Stomach (tissue), 4 donors: ENCODE data around the gene ANKRD23.

Experiments used
- EP300 ChIP-seq: sonication (generic); formaldehyde crosslinking; IDR thresholded peaks from one replicate; pipeline ENCODE4 v1.6.1; 2017; ENCODE audit warnings: antibody characterized with exemption
- TF ChIP-seq, protein P1 (sequence below), 7 experiments: fragments of 450-650 bp in 4 of 7; fragments of 200-600 bp in 3 of 7; sonication (generic) in 3 of 7; IDR thresholded peaks; one replicate each; pipeline ENCODE4 v1.5.1; 2016 to 2019; ENCODE audit warnings: antibody characterized with exemption in 7 of 7, control low read depth in 2 of 7, mild to moderate bottlenecking in 1 of 7

DNA sequence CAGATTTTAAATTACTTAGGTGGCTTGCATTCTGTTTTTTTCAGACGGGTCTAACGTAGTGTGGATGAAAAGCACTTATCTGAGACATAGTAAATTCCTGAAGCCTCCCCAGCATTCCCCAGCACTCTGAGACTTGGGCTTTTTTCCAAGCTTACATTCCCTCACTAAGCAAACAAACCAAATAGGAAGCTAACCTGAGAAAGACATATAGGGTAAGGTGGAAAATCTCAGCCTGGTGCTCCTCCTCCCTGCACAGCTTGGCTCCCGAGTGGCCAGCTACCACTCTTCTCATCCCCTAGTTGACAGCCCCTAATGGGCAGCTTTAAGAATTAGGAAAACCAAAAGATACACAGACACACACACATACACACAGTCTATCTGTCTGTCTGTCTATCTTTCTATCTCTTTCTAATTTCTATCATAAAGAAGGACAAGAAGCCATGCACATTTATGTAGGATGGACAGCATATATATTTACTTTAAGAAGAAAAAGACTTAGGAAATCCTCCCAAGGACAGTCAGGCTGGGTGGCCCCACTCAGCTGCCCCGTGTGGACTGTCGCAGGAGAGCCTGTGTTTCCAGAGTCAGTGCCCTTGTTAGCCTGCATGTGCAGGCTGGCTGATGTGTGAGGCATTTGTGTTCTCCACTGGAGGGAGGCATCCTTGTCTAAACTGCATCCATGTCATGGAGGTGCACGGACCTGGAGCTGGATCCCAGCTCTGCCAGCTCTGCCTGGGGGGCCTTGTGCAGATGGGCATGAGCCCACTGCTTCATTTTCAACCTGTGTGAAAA is 19.5 kb downstream of the ANKRD23 start:
- TF ChIP-seq, protein P1, sequence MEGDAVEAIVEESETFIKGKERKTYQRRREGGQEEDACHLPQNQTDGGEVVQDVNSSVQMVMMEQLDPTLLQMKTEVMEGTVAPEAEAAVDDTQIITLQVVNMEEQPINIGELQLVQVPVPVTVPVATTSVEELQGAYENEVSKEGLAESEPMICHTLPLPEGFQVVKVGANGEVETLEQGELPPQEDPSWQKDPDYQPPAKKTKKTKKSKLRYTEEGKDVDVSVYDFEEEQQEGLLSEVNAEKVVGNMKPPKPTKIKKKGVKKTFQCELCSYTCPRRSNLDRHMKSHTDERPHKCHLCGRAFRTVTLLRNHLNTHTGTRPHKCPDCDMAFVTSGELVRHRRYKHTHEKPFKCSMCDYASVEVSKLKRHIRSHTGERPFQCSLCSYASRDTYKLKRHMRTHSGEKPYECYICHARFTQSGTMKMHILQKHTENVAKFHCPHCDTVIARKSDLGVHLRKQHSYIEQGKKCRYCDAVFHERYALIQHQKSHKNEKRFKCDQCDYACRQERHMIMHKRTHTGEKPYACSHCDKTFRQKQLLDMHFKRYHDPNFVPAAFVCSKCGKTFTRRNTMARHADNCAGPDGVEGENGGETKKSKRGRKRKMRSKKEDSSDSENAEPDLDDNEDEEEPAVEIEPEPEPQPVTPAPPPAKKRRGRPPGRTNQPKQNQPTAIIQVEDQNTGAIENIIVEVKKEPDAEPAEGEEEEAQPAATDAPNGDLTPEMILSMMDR (IDR thresholded peaks at IDR 0.05) = no peak
- no peak for TF ChIP-seq EP300
